M059J (cell line): ENCODE measurements around the gene ACYP2. TPM values are rescaled to one million over a fixed set of nuclear protein-coding genes. Genes with fewer than 3 reads are reported as not detected.
"Not testable (repeated sequence)": the region's sequence is repeated elsewhere in the genome, so short reads cannot be mapped to it uniquely, and the experiment has no call there.

Experiments
- DNase-seq: peaks from one replicate; pipeline ENCODE4 v3.0.0-alpha.2; 2012; ENCODE audit warnings: low read depth
- total RNA-seq: library from RNA; depleted of rRNA; stranded (reverse); fragments of >200 nt; shearing (Covaris generic); gene quantifications from 2 replicates; pipeline ENCODE4 v1.2.3, GENCODE V29; 2014

Gene ACYP2
- total RNA-seq, 1 experiment from 2014 or later: 24.6 TPM

DNA sequence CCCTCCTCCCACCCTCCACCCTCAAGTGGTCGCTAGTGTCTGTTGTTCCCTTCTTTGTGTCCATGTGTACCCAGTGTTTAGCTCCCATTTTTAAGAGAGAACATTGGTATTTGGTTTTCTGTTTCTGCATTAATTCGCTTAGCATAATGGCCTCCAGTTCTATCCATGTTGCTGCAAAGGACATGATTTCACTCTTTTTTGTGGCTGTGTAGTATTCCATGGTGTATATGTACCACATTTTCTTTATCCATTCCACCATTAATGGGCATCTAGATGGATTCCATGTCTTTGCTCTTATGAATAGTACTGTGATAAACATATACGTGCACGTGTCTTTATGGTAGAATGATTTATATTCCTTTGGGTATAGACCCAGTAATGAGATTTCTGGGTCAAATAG lies 97.7 kb downstream of the ACYP2 start:
- no peak for DNase-seq

DNA sequence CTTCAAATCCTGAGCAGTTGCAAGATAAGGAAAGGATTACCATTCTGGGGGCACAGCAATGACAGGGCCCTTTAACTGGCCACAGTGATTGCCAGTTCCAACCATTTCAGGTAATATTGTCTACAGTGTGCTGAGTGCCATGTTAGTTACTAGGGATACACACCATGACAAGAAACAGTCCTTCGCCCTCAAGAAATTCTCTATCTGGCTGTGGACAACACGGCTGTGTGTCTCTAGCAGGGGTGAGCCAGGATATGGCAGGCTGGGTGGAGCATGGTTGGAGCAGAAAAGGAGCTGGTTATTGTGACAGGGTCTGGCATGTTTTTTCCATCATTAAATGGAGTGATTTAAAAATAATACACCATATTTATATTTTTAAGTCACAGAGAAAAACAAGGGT lies 109.6 kb downstream of the ACYP2 start:
- no peak for DNase-seq

DNA sequence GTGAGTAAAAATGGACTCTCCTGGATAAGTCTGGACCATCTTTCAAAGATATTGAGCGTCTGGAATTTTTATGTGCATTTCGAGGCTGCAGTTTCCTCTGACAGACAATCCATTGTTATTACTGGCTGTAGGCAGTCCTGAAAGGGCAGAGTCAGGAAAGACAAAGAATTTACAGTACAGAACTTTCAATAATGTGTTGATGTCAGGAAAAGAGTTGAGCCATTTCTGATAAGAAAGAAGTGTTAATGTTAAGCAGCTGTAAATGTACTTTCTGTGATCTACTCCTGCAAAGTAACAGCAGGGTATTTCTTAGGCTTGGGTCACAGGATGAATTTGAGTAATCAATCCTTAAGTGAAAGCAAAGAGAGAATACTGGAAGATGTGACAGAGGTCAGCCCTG lies 110.8 kb downstream of the ACYP2 start:
- DNase-seq: no peak

- DNase-seq: no peak
These were observed 112.4 kb downstream of the ACYP2 start for GRCh38 chr2:54227798-54228197.

DNA sequence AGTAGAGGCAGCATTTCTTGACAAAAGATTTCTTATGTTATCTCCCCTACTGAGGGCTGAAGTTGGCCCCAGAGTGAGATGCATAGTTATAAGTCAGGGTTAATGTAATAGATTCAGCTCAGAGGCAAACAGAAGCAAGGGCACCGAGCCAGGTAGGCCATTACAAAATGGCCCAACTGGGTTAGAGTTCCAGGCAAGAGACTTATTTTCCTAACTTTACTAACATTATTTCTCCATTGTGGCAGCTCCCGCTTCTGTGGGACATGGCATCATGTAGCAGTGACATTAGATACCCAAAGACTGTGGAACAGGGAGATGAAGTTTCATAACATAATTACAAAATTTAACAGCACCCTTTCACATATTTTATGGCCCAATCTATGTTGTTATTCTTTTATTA lies 113.5 kb downstream of the ACYP2 start:
- no peak for DNase-seq

DNA sequence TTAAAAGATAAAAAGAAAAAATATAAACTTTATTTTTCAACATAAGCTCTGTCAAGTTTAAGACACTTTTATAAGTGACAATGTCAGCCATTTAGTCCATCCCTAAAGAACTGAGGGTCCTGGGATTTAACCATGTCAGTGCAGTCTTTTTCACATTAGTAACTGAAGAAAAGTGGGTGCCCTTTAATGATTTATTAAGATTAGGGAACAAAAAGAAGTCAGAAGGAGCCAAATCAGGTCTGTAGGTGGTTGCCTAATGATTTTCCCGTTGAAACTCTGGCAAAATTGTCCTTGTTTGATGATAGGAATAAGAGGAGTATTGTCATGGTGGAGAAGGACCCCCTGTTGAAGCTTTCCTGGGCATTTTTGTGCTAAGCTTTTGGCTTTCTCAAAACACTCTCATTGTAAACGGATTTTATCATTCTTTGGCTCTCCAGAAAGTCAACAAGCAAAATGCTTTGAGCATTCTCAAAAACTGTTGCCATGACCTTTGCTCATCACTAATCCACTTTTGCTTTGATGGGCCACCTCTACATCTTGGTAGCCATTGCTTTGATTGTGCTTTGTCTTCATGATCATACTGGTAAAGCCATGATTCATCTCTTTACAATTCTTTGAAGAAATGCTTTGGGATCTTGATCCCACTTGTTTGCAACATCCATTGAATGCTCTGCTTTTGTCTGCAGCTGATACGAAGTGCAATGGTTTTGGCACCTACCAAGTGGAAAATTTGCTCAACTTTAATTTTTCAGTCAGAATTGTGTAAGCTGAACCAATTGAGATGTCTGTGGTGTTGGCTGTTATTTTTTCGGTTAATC lies 118.6 kb downstream of the ACYP2 start:
- no peak for DNase-seq

GRCh38 chr2:54237428-54237827 lies 122.0 kb downstream of the ACYP2 start:
- DNase-seq: no peak

GRCh38 chr2:54239427-54239826 lies 124.0 kb downstream of the ACYP2 start:
- DNase-seq: peak; percentile 92

- peak; percentile 62 for DNase-seq
These were observed 125.4 kb downstream of the ACYP2 start for GRCh38 chr2:54240515-54241469.

- DNase-seq: no peak
These were observed 131.7 kb downstream of the ACYP2 start for GRCh38 chr2:54247115-54247514.

- no peak for DNase-seq
These were observed 134.2 kb downstream of the ACYP2 start for GRCh38 chr2:54249629-54250028.

GRCh38 chr2:54254180-54254579 lies 138.8 kb downstream of the ACYP2 start:
- no peak for DNase-seq

- DNase-seq: no peak
These were observed 140.0 kb downstream of the ACYP2 start for GRCh38 chr2:54255230-54256090.

DNA sequence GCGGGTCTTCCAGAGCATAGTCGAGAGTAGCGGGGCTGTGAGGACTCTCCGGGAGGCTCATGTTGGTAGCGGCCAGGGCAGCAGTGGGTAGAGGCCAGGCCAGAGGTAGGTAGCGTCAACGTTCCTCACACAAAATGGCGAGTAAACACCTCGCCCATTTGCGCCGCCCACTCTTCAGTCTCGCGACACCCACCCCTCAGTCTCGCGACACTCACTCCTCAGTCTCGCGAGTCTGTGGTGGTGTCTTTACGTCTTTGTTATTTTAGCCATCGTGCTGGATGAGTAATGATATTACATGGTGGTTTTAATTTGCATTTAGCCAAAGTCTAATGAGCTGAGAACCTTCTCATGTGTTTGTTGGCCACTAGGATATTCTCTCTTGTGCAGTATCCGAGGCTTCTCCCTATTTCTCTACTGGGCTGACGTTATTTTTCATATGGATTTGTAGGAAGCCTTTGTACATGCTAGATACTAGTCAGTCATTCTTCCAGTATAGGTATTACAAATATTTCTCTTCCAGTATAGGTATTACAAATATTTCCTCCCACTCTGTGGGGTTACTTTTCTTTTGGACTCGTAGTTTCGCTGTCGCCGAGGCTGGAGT lies 140.8 kb downstream of the ACYP2 start, which contains the start of gene TSPYL6:
Gene TSPYL6 (minus strand): TSS at position 139 of the 604 bp plus-strand sequence. CDS start 78 bp downstream, at position 61.
- DNase-seq: no peak

DNA sequence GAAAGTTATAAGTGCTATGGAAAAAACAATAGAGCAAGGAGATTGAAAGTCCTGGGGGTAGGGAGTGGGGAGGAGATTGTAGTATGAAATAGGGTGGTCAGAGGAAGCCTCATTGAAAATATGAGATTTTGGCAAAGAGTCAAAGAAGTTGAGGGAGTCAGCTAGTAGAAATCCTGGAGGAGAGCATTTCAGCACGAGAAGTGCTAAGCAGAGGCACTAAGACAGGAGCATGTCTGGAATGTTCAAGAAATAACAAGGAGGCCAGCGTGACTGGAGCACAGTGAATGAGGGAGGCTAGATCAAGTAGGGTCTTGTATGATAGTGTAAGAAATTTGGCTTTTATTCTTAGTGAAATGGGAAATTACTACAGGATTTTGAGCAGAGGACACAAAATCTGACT lies 142.8 kb downstream of the ACYP2 start:
- no peak for DNase-seq

GRCh38 chr2:54259413-54260240 lies 144.2 kb downstream of the ACYP2 start:
- DNase-seq: peak; percentile 13

DNA sequence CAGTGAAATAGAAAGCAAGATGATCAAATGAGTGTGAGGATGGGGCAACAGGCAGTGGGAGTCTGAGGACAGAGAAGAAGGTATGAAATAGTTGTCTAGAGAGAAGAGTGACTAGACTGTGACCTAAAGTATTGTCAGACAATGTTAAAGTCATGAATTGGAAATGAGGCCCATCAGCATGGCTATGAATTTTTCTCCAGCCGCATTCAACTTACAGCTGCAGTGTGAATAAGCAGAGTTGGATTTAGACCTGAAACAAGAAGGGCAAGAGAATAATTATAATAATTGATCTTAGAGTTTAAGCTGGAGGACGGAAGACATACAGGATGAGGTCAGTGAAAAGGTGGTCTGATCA lies 144.8 kb downstream of the ACYP2 start:
- no peak for DNase-seq

- DNase-seq: no peak
These were observed 146.1 kb downstream of the ACYP2 start for GRCh38 chr2:54261537-54261936.

- no peak for DNase-seq
These were observed 146.8 kb downstream of the ACYP2 start for GRCh38 chr2:54262015-54262765.

- DNase-seq: not testable (repeated sequence)
These were observed 149.7 kb downstream of the ACYP2 start for GRCh38 chr2:54265081-54265480.
